WTC11 (cell line): Measurements from ENCODE around the gene HTR3A.

Experiments
- CREM ChIP-seq: sonication (generic); formaldehyde crosslinking; IDR thresholded peaks from 2 replicates; pipeline ENCODE4 v1.8.1; 2022; ENCODE audit warnings: mild to moderate bottlenecking, missing genetic modification reagents, moderate library complexity
- CTCF ChIP-seq: fragments of 200-600 bp; IDR thresholded peaks from 2 replicates; pipeline ENCODE4 v1.8.0; 2022; ENCODE audit warnings: antibody characterized with exemption
- ETV6 ChIP-seq: sonication (generic); formaldehyde crosslinking; IDR thresholded peaks from 2 replicates; pipeline ENCODE4 v1.8.1; 2022; ENCODE audit warnings: mild to moderate bottlenecking, missing genetic modification reagents
- IRF2 ChIP-seq: sonication (generic); formaldehyde crosslinking; IDR thresholded peaks from 2 replicates; pipeline ENCODE4 v1.8.0; 2022; ENCODE audit warnings: low read depth, missing genetic modification reagents, borderline replicate concordance
- KAT7 ChIP-seq: sonication (generic); formaldehyde crosslinking; IDR thresholded peaks from 2 replicates; pipeline ENCODE4 v1.8.1; 2023; ENCODE audit warnings: missing genetic modification reagents, mild to moderate bottlenecking, borderline replicate concordance
- STAT6 ChIP-seq: sonication (generic); formaldehyde crosslinking; conservative IDR thresholded peaks from 2 replicates; pipeline ENCODE4 v1.8.1; 2023; ENCODE audit warnings: mild to moderate bottlenecking, low read depth, missing genetic modification reagents, moderate library complexity
- TEAD1 ChIP-seq: sonication (generic); formaldehyde crosslinking; IDR thresholded peaks from 2 replicates; pipeline ENCODE4 v1.8.0; 2022; ENCODE audit warnings: mild to moderate bottlenecking, missing genetic modification reagents
- TEAD4 ChIP-seq: sonication (generic); formaldehyde crosslinking; IDR thresholded peaks from 2 replicates; pipeline ENCODE4 v1.8.0; 2022; ENCODE audit warnings: mild to moderate bottlenecking, missing genetic modification reagents
- ZNF138 ChIP-seq: sonication (generic); formaldehyde crosslinking; conservative IDR thresholded peaks from 2 replicates; pipeline ENCODE4 v1.8.1; 2022; ENCODE audit warnings: mild to moderate bottlenecking, moderate library complexity, missing genetic modification reagents
- TF ChIP-seq, protein P1 (sequence below): sonication (generic); formaldehyde crosslinking; IDR thresholded peaks from 2 replicates; pipeline ENCODE4 v1.8.1; 2023; ENCODE audit warnings: mild to moderate bottlenecking, missing genetic modification reagents

DNA sequence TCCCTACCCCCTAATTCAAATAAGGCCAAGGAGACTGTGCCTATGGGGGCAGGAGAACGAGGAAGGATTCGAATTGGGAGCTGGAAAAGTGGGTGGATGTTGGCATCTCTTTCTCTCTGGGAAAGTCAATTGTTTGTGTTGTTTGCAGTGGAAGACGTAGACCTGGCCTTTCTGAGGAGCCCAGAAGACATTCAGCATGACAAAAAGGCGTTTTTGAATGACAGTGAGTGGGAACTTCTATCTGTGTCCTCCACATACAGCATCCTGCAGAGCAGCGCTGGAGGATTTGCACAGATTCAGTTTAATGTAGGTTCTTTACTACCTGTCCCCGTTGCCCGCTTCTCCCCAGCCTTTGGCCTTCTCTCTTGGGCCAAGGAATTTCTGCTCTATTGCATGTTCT is 42.1 kb upstream of the HTR3A start:
- TF ChIP-seq TEAD1 (CRISPR knock-in tag) (no peak), STAT6 (no peak), ETV6 (no peak), KAT7 (CRISPR knock-in tag) (no peak), CTCF (no peak), ZNF138 (no peak), CREM (CRISPR knock-in tag) (no peak), TEAD4 (no peak), IRF2 (CRISPR knock-in tag) (no peak)
- TF ChIP-seq, protein P1, sequence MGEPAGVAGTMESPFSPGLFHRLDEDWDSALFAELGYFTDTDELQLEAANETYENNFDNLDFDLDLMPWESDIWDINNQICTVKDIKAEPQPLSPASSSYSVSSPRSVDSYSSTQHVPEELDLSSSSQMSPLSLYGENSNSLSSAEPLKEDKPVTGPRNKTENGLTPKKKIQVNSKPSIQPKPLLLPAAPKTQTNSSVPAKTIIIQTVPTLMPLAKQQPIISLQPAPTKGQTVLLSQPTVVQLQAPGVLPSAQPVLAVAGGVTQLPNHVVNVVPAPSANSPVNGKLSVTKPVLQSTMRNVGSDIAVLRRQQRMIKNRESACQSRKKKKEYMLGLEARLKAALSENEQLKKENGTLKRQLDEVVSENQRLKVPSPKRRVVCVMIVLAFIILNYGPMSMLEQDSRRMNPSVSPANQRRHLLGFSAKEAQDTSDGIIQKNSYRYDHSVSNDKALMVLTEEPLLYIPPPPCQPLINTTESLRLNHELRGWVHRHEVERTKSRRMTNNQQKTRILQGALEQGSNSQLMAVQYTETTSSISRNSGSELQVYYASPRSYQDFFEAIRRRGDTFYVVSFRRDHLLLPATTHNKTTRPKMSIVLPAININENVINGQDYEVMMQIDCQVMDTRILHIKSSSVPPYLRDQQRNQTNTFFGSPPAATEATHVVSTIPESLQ, result no peak
